Suprapubic skin (tissue), 4 donors: ENCODE results near the gene LMBR1L. TPM values are rescaled to one million over a fixed set of nuclear protein-coding genes. Genes with fewer than 3 reads are reported as not detected.

Source experiments
- DNase-seq, 2 donors: peaks; one replicate each; pipeline ENCODE4 v3.0.0-alpha.2; 2019; ENCODE audit warnings: low spot score in 2 of 2
- H3K27ac ChIP-seq: fragments of 200-600 bp; sonication (generic); one replicate; pipeline ENCODE4 v1.5.1; 2019
- H3K27me3 ChIP-seq: fragments of 200-600 bp; sonication (generic); one replicate; pipeline ENCODE4 v1.5.1; 2019
- H3K36me3 ChIP-seq: fragments of 200-600 bp; sonication (generic); one replicate; pipeline ENCODE4 v1.5.1; 2019
- H3K4me1 ChIP-seq: fragments of 200-600 bp; sonication (generic); one replicate; pipeline ENCODE4 v1.5.1; 2019
- H3K4me3 ChIP-seq: fragments of 200-600 bp; sonication (generic); one replicate; pipeline ENCODE4 v1.5.1; 2019; ENCODE audit warnings: mild to moderate bottlenecking
- H3K9me3 ChIP-seq: fragments of 200-600 bp; sonication (generic); one replicate; pipeline ENCODE4 v1.5.1; 2019
- CTCF ChIP-seq, 2 donors: fragments of 200-600 bp in 1 of 2; fragments of 450-650 bp in 1 of 2; sonication (generic) in 1 of 2; IDR thresholded peaks; one replicate each; pipeline ENCODE4 v1.5.1; 2016 to 2019; ENCODE audit warnings: antibody characterized with exemption in 2 of 2, mild to moderate bottlenecking in 1 of 2, moderate library complexity in 1 of 2
- EP300 ChIP-seq: sonication (generic); formaldehyde crosslinking; IDR thresholded peaks from one replicate; pipeline ENCODE4 v1.6.1; 2017; ENCODE audit warnings: antibody characterized with exemption
- POLR2A ChIP-seq, 2 donors: fragments of 450-650 bp; IDR thresholded peaks; one replicate each; pipeline ENCODE4 v1.6.1; 2017; ENCODE audit warnings: antibody characterized with exemption in 2 of 2, mild to moderate bottlenecking in 2 of 2, moderate library complexity in 2 of 2
- POLR2AphosphoS5 ChIP-seq, 3 donors: sonication (generic); formaldehyde crosslinking; IDR thresholded peaks; one replicate each; pipeline ENCODE4 v1.6.1; 2017; ENCODE audit warnings: antibody characterized with exemption in 3 of 3
- WGBS: methylation state at CpG from one replicate; pipeline ENCODE4 v1.1.5; 2018; 5-methylcytosine and 5-hydroxymethylcytosine counted together
- total RNA-seq, 4 donors: library from RNA; depleted of rRNA; stranded (reverse); fragments of >200 nt; gene quantifications; one replicate each; pipeline ENCODE4 v1.1.0, GENCODE V29; 2016

LMBR1L gene
- total RNA-seq, 4 donors from 2014 or later: 25.3 to 152 (median 62.3) TPM

GRCh38 chr12:49093792-49094159, 16.9 kb downstream of the LMBR1L start:
- TF ChIP-seq POLR2AphosphoS5 (IDR thresholded peaks at IDR 0.05): no peak
- no peak for TF ChIP-seq CTCF (IDR thresholded peaks at IDR 0.05)
- H3K9me3 ChIP-seq: no peaks in the 10 kb centered on the region
- peak overlapping the region; percentile 21 for H3K4me3 ChIP-seq
- no peak for DNase-seq
- peaks cover 21% of the 10 kb centered on the region for H3K36me3 ChIP-seq
- WGBS: under 1% methylated on average over 9 of the region's 9 CpGs
- H3K27me3 ChIP-seq: peaks cover 62% of the 10 kb centered on the region
- H3K27ac ChIP-seq: no peak overlapping the region
- peaks cover 57% of the 10 kb centered on the region for H3K4me1 ChIP-seq

- H3K4me3 ChIP-seq: no peak overlapping the region
- no peak for DNase-seq
- H3K27ac ChIP-seq: no peak overlapping the region
- H3K4me1 ChIP-seq: peaks cover 66% of the 10 kb centered on the region
- H3K36me3 ChIP-seq: peaks cover 12% of the 10 kb centered on the region
- TF ChIP-seq POLR2AphosphoS5 (IDR thresholded peaks at IDR 0.05) (no peak), EP300 (no peak), POLR2A (IDR thresholded peaks at IDR 0.05) (no peak), CTCF (IDR thresholded peaks at IDR 0.05) (no peak)
- H3K27me3 ChIP-seq: peaks cover 66% of the 10 kb centered on the region
- H3K9me3 ChIP-seq: no peaks in the 10 kb centered on the region
- 60% methylated on average over 4 of the region's 4 CpGs for WGBS
Measured at GRCh38 chr12:49092816-49093406, 17.7 kb downstream of the LMBR1L start.

GRCh38 chr12:49092086-49092815, 18.4 kb downstream of the LMBR1L start:
- Histone ChIP-seq H3K4me3 (peak overlapping the region; percentile 30), H3K27ac (no peak overlapping the region), H3K27me3 (peaks cover 66% of the 10 kb centered on the region), H3K9me3 (no peaks in the 10 kb centered on the region), H3K36me3 (peaks cover 6% of the 10 kb centered on the region), H3K4me1 (peaks cover 68% of the 10 kb centered on the region)
- TF ChIP-seq EP300 (no peak), CTCF (IDR thresholded peaks at IDR 0.05) (peak in 1 of 2 donors; percentile 17), POLR2AphosphoS5 (IDR thresholded peaks at IDR 0.05) (no peak), POLR2A (IDR thresholded peaks at IDR 0.05) (no peak)
- DNase-seq: no peak
- WGBS: 18% methylated on average over 20 of the region's 32 CpGs

- TF ChIP-seq POLR2A (IDR thresholded peaks at IDR 0.05): no peak
- TF ChIP-seq EP300: no peak
- no peak for TF ChIP-seq POLR2AphosphoS5 (IDR thresholded peaks at IDR 0.05)
- no peak for TF ChIP-seq CTCF (IDR thresholded peaks at IDR 0.05)
- no peak for DNase-seq
- Histone ChIP-seq H3K27me3 (peaks cover 66% of the 10 kb centered on the region), H3K9me3 (no peaks in the 10 kb centered on the region), H3K27ac (no peak overlapping the region), H3K36me3 (peaks cover under 1% of the 10 kb centered on the region), H3K4me3 (peak overlapping the region; percentile 30), H3K4me1 (peaks cover 68% of the 10 kb centered on the region)
- 7% methylated on average over 13 of the region's 14 CpGs for WGBS
Measured at GRCh38 chr12:49091836-49092085, 18.9 kb downstream of the LMBR1L start.

- Histone ChIP-seq H3K4me3 (peak overlapping the region; percentile 48), H3K27me3 (peaks cover 66% of the 10 kb centered on the region), H3K27ac (no peak overlapping the region), H3K4me1 (peaks cover 68% of the 10 kb centered on the region), H3K36me3 (no peaks in the 10 kb centered on the region), H3K9me3 (no peaks in the 10 kb centered on the region)
- TF ChIP-seq EP300 (no peak), POLR2A (IDR thresholded peaks at IDR 0.05) (no peak), CTCF (IDR thresholded peaks at IDR 0.05) (no peak), POLR2AphosphoS5 (IDR thresholded peaks at IDR 0.05) (no peak)
- 23% methylated on average over 26 of the region's 41 CpGs for WGBS
- DNase-seq: no peak
Measured at GRCh38 chr12:49091056-49091835, 19.4 kb downstream of the LMBR1L start.
